ENCODE measurements around the gene DNAH7.
"Not testable (repeated sequence)": the region's sequence is repeated elsewhere in the genome, so short reads cannot be mapped to it uniquely, and the experiment has no call there.

Gene DNAH7

DNA sequence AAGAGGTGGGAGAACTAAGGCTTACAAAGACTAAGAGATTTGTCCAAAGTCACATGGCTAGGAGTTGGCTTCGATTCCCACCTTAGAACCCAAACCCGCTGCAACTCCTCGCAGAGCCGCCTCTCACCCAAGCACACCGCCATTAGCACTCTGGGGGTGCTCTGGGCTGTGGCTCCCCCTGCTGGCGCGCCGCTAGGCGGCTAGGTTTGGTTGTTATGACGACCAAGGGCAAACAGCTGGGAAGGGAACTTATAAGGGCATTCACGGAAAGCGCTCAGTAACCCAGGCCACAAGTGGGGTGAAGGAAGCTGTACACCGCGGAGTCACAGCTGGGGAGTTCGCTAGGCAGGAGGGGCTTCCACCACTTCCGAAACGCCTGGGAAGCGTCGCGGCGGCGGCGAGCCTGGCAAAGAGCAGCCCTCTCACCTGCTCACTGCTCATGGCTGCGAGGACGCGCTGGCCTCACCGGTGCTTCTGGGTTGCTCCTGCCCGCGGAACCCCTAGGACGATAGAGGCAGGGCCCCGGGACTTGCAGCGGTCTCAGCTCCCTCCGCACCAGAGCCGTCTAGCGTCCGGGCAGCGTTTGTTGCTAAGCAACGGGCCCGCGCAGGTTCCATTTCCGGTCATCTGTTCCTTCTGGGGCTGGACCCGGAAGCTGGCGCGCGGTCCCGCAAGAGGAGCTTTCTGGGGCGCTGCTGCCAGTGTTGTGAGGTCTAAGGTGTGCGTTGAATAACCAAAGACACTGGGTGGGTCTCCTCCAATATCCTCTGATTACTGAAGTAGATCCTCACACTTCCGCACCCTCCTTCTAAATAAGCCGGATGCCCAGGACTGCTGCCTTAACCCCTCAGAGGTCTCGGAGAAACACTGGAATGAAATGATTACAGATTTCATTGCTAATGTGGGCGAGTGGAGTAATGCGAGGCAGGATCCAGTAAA is at the start of gene DNAH7:
Gene DNAH7 (minus strand): TSS at position 567 of the 939 bp plus-strand sequence. CDS start 126 bp downstream, at position 441.
- peak; percentile 82 for DNase-seq

DNA sequence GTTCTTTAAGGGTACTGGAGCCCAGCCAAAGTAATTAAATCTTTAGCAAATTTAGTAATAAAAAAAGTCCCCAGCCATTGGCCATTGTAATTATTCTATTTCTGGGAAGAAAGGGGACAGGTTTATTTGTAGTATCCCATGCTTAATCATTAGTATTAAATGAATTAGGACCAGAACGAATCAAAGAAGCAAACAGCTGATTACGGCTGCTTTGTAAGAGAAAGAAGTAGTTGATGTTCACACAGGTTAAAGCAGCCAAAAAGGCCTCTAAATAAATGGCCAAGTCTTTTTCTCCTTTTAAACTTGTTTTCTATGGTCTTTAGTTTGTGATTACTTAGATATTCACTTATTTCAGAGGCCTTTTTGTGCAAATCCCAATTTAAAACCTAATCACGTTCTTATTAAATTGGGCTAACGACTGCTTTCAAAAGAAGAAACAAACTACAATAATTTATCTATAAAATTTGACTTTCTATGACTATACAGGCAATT is 48.6 kb upstream of the DNAH7 start:
- DNase-seq, result no peak

DNA sequence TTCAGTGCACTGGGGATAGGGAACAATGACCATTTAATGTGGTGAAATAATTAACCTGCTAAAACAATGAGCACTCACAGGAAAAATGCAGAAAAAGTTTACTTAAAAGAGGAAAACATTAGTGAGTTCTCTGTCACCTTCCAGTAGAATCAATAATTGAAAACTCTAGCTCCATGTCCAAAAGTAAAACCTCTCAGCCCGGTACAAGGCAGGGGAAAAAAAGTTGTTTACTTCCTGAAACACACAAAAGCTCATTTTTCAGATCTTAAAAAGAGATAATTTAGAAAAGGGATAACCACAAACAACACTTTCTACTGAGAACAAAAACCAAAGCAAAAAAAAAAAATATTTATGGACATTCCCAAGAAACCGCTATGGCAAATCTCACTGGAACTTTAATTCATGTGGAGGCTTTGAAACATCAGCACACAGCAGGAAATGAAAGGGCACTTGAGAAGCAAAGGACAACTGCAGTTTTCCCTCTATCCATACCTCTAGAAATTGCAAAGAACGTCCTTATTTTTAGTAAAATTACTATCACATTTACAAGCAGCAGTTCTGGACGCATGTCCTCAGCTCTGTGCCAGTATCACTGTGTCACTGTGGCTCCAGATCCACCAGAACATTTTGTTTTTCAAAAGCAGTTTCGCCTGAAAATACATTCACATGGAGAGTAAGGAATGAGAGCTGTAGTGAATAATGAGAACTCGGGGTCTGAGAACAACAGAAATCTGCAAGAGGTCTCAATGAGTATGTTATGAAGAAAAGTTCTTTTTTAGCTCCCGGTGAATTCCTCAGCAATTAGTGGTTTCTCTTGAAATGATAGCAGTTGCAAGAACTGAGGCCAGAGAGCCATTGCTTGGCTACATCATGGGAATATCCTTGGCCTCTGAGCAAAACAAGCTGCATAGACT is 44.7 kb upstream of the DNAH7 start:
- peak; percentile 71 for DNase-seq

DNA sequence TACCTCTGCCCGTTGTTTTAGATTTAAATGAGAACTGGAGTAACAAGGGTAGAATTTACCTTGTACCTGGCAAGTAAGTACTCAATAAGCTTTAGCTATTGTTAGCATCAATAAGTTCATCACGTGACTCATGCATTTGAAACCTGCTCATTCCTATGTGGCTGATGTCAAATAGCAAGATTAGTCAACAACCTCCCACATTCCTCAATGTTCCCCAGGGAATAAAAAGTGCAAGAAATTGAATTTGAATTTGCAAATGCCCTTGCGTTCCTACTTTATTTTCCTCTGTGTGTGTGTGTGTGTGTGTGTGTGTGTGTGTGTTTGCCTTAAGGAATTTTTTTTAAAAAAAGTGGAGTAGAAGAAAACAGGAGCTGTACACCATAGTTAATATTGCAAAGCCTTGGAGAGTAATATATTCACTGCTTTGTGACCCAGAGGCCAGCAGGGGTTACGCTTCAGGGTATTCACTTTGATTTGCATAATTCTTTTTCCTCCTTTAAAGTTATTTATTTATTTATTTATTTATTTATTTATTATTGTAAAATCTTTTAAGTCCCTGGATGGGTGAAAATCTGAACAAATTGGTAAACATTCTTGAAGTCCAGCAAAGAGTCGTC is 43.9 kb upstream of the DNAH7 start:
- DNase-seq, result peak; percentile 71

DNA sequence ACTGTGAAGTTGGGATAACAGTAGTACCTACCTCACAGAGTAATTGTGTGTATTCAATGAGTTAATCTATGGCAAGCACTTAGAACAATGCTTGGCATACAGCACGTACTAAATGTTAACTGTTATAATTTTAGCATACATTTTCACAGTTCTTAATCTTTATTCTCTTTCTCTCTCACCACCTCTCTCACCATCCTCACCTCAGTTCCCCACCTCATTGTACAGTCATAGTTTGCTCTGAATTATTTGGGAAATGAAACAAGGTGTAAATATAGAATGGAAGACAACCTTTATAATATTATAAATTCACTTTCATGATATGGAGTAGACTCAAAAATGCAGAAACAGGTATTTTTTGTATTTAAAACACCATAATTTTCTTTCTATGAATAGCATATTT is 40.0 kb upstream of the DNAH7 start:
- no peak for DNase-seq

DNA sequence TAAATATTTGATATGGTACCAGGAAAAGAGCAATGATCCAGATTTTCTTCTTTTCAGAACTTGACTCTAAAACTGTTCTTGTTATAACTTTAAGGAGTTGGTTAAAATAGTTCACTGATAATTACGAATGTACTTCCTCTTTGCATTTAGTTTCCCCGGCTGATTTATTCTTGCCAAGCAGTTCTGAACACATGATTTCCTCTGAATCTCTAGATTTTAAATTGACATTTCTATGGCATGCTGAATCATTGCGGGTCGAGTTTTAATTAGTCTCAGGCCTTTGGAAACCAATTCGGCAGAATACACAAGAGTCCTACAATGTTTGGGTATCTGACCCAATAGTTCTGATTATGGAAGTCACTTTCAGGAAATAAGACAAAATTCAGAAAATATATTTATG is 37.3 kb upstream of the DNAH7 start:
- no peak for DNase-seq

DNA sequence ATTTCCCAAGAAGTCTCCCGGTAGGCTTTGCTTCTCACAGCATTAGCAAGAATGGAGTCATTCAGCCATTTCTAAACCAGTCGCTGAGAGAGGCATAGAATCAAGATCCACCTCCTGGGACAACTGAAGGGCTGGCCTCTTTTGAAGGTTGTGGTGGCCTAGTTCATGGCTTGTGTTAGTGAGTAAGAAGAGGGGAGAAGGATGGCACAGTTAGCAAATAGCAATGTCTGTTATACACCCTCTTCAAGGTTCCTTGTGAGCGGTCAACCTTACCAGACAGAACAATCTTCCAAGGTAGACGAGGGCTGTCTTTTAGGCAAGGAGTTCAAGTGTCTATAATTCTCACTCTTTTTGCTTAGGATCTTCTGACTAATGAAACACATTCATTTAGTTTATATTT is 35.4 kb upstream of the DNAH7 start:
- DNase-seq, result no peak

DNA sequence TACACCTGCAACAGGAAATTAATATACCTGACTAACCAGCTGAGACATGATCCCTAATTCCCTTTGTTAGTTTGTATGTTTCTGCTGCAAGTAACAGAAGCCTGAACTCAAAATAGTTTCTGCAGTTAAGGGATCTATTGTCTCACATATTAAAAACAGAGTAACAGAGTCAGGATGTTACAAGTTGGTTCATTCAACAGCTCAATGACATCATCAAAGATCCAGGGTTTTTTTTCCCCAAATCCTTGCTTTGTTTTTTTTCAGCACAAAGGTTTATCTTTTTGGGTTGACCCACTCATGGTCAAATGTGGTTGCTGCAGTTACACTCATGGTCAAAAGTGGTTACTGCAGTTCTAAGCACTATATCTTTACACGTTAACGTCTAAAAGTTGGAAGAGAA is 35.0 kb upstream of the DNAH7 start:
- DNase-seq, result no peak

DNA sequence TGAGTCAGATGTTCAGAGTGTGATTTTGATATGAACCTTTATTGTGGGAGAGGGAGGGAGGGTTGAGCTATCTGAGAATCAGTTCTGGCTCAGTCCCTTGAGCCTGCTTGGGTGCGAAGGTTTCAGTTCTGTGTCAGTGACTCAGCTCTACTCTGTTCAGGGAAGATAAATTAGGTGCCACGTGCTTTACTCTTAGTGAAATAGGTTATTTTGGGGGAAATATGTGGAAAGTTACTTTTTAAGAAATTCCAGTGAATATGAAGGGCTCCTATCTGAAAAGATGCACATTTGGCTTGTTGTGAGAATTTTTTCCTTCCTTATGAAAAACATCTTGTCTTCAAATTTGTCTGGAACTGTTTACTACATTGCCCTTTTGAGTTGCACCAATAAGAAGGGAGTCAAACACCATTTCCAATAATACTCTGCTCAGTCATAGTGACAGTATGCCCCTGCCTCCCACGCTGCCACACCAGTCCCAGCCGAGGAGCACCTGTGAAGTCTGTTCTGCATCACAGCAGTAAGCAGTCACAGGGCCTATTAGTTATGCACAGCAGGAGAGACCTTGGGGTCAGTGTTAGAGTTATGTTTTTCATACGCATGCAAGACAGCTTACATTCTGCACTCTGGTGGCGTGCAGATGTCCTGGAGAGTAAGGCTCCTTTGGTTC is 32.8 kb upstream of the DNAH7 start:
- DNase-seq, result peak; percentile 29

DNA sequence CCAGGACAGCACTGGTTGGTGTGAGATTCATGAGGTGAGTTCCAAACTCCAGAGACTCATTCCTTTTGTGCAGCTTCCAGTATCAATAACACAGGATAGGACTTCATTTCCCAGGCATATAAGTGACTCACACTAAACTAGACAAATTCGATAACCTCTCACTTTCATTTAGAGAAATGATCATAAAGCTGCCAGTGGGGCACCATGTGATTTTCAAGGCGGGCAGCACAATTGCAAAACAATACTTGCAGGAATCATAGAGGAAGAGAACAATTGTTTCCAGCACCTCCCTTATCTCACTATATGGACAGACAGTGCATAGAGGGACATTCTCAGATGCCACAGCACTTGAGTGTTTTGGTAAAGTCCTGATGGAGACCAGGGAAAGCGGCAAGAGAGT is 31.3 kb upstream of the DNAH7 start:
- DNase-seq, result no peak

DNA sequence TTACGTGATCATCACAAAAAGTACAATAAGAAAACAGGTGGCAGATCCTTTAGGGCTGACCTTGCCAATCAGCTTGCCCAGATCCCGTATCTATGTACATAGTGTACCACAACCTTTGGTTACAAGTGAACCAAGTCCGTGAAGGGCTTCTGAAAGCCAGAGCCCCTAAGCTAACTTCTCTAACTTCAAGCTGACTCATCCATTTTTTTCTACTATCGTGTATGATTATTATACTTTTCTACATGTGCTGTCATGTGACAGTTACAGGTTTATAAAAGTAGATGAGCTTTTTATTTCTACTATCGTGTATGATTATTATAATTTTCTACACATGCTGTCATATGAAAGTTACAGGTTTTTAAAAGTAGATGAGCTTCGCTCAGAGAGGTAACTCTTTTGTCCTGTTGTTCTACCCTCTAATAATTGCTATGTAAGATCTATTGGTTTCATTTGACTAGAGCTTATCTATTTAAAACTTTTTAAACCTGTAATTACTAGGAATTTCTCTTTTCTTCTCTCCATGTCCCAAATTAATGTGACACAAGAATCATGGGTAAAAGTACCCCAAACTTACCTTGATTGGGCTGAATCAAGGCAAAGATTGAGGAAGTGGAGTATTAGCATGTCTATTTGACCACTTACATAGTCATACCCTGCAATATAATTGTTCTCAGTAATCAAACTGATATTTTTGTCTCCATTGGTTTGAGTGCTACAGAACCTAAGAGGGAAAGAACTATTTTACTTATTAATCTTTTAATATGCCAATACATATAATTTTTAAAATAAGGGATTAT is 29.4 kb upstream of the DNAH7 start:
- no peak for DNase-seq

DNA sequence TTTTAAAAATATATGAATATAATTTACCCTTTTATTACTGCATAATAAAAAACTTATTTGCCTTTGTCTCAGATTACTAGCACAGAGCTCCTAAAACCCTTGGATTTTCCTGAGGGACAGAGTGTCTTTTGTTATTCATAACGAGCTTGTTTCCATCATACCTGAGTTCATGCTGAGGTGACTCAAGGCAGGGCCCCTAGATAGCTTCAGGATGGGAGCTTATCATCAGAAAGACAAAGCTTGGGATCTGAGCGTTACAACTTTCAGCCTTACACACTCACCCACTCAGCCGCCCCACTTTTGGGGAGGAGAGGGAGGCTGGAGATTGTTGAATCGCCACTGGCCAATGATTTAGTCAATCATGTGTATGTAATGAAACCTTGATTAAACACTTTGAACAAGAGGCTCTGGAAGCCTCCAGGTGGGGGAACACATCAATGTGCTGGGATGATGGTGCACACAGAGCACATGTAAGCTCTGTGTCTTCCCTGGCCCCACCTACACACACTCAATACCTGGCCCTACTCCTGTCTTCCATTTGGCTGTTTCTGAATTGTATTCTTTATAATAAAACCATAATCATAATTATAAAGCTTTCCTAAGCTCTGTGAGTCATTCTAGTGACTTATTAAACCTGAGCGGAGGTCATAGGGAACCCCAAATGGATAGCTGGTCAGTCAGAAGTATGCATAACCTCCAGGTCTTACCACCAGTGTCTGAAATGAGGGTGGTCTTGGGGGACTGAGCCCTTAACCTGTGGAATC is 28.5 kb upstream of the DNAH7 start:
- DNase-seq, result no peak

DNA sequence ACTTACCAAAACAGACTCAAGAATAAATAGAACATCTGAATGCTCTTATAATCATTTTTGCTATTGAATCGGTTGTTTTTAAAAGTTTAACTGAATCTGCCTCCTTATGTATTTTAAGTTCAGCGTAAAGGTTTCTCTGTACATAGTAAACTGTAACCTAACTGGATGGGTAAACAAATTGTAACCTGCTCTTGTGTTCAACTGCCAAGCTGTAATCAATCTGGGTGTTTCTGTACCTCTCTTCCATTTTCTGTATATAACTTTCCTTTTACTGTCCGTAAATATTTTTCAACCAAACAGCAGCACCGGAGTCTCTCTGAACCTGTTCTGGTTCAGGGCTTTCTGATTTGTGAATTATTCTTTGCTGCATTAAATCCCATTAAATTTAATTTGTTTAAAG is 27.6 kb upstream of the DNAH7 start:
- DNase-seq, result no peak

DNA sequence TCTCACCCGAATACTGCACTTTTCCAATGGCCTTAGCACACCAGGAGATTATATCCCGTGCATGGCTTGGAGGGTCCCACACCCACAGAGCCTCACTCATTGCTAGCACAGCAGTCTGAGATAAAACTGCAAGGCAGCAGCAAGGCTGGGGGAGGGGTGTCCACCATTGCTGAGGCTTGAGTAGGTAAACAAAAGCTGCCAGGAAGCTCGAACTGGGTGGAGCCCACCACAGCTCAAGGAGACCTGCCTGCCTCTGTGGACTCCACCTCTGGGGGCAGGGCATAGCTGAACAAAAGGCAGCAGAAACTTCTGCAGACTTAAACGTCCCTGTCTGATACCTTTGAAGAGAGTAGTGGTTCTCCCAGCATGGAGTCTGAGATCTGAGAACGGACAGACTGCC is 20.8 kb upstream of the DNAH7 start:
- not testable (repeated sequence) for DNase-seq

DNA sequence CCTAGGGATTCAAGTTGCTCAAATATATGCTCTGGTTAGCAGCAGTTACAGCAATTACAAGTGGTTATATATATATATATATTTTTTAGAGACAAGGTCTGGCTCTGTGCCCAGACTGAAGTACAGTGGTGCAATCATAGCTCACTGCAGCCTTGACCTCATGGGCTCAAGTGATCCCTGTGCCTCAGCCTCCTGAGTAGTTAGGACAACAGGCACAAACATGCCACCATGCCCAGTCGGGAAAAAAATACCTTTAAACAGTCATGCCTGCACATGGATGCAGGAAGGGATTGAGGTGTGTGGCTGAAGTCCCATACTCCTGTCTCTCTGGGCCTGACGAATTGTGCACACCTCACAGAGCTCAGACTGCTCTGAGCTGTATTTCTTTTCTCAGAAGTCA is 19.6 kb upstream of the DNAH7 start:
- DNase-seq, result no peak

DNA sequence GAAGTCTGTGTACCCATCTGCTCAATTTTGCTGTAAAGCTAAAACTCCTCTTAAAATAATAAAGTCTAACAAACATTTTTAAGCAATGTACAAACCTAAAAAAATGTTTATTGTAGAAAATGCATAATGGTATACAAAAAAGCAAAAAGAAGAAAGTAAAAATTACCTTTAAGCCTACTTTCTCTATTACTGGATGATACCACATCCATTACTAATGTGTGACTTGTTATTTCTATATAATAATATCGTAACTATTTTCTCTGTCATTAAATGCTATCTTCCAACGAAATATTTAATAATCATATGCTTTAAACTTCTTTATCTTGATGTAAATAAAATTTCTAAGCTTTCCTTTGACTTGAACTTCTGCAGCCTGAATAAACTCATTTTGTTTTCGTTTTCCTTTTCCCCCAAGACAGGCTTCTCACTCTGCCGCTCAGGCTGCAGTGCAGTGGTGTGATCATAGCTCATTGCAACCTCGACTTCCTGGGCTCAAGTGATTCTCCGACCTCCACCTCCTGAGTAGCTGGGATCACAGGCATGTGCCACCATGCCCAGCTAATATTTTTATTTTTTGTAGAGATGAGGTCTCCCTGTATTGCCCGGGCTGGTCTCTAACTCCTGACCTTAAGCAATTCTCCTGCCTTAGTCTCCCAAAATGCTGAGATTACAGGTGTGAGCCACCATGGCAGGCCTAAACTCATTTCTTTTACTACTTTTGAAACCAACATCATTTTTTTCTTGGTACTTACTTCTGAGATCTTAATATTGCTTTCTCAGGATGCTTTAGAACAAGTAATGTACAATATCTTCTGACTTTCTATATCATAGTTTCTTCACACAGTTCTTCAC is 18.1 kb upstream of the DNAH7 start:
- no peak for DNase-seq

DNA sequence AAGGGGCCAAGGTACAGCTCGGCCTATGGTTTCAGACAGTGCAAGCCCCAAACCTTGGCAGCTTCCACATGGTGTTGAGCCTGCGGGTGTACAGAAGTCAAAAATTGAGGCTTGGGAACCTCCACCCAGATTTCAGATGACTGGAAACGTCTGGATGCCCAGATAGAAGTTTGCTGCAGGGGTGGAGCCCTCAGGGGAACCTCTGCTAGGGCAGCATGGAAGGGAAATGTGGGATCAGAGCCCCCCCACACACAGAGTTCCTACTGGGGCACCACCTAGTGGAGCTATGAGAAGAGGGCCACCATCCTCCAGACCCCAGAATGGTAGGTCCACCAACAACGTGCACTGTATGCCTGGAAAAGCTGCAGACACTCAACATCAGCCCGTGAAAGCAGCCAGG is 15.0 kb upstream of the DNAH7 start:
- no peak for DNase-seq

DNA sequence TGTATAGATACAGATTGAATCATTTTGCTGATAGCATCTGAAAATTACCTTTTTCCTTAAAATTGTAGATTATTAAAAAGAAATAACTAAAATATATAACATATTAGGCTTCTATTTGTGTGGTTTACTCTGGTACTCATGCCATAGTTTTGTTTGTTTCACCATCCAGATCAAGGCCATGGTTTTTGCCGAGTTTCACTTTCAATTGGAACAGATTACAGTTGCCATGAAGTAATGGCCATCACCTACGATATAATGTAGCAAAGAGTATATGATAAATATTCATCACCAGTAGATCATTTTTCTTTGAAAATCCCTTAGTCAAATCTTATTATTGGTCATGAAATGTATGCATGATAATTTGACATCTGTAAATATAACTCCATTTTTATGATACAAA is 11.9 kb upstream of the DNAH7 start:
- no peak for DNase-seq

DNA sequence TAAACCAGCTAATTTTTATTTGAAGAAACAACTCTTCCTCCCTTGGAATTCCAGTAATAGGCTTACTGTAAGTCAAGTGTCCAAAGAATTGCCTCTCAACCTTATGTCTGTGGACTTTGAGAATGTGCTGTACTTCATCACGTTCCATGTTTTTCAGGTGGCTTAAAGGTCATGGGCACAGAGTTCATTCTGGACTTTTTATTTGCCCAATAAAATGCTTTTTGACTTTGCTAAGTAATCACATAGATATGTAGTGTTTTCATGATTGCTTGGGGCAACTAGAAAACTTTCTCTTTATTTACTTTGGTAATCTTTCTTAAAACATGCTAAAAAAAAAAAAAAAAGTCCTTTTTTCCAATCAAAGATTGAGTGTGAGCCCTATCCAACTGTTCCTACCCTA is 10.4 kb upstream of the DNAH7 start:
- no peak for DNase-seq

DNA sequence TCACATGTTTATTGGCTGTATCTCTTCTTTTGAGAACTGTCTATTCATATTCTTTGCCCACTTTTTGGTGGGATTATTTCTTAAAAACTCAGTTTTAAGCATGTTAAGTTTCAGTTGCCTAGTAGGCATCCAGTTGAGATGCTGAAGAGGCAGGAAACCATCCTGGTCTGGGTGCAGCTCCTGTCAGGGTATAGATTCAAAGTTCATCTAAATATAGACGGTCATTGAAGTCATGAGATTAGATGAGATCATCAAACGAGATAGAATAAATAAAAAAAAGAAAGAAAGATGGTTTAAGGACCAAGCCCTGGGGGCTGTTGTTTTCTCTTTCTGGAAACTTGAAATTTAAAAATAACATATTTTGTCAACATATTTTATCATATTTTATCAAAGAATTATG is 9.2 kb upstream of the DNAH7 start:
- no peak for DNase-seq

Data from kidney glomerular epithelial cell (primary cell).